ENCODE data around the gene PDPR. TPM values are rescaled to one million over a fixed set of nuclear protein-coding genes. Genes with fewer than 3 reads are reported as not detected.
"Not testable (repeated sequence)": the region's sequence is repeated elsewhere in the genome, so short reads cannot be mapped to it uniquely, and the experiment has no call there.

PDPR gene
- total and polyA plus RNA-seq, 2 experiments from 2014 or later, result 6.8 to 16.7 TPM

GRCh38 chr16:70200063-70200462, 85.9 kb downstream of the PDPR start:
- not testable (repeated sequence) for H3K36me3 ChIP-seq (replicated peaks; ENCODE audit: insufficient read depth, low read depth); H3K27me3 ChIP-seq; H4K20me1 ChIP-seq (ENCODE audit: insufficient read depth, poor library complexity, severe bottlenecking); H3K4me2 ChIP-seq; H2AFZ ChIP-seq; DNase-seq (ENCODE audit: low spot score); H3K9me2 ChIP-seq (replicated peaks; ENCODE audit: insufficient read depth); H3K4me3 ChIP-seq; H3K27ac ChIP-seq; H3K4me1 ChIP-seq (ENCODE audit: insufficient read depth); H3K9me3 ChIP-seq (ENCODE audit: low read depth); H3K79me2 ChIP-seq
- WGBS (ENCODE audit: low lambda C conversion rate, missing lambda C conversion rate), result 90% methylated on average over 8 of the region's 8 CpGs

GRCh38 chr16:70203508-70203907, 89.4 kb downstream of the PDPR start:
- not testable (repeated sequence) for H4K20me1 ChIP-seq (ENCODE audit: insufficient read depth, poor library complexity, severe bottlenecking); H3K27me3 ChIP-seq; H2AFZ ChIP-seq; H3K9me3 ChIP-seq (ENCODE audit: low read depth); H3K4me2 ChIP-seq; H3K4me1 ChIP-seq (ENCODE audit: insufficient read depth); H3K79me2 ChIP-seq; H3K27ac ChIP-seq; H3K36me3 ChIP-seq (replicated peaks; ENCODE audit: insufficient read depth, low read depth); DNase-seq (ENCODE audit: low spot score); H3K4me3 ChIP-seq; H3K9me2 ChIP-seq (replicated peaks; ENCODE audit: insufficient read depth)
- 63% methylated on average over 2 of the region's 7 CpGs for WGBS (ENCODE audit: low lambda C conversion rate, missing lambda C conversion rate)

- not testable (repeated sequence) for DNase-seq (ENCODE audit: low spot score); H3K79me2 ChIP-seq; H3K4me3 ChIP-seq; H3K9me2 ChIP-seq (replicated peaks; ENCODE audit: insufficient read depth); H4K20me1 ChIP-seq (ENCODE audit: insufficient read depth, poor library complexity, severe bottlenecking); H3K27ac ChIP-seq; H3K27me3 ChIP-seq; H3K9me3 ChIP-seq (ENCODE audit: low read depth); H3K36me3 ChIP-seq (replicated peaks; ENCODE audit: insufficient read depth, low read depth); H3K4me2 ChIP-seq; H3K4me1 ChIP-seq (ENCODE audit: insufficient read depth); H2AFZ ChIP-seq
- 97% methylated on average over 22 of the region's 29 CpGs for WGBS (ENCODE audit: low lambda C conversion rate, missing lambda C conversion rate)
Observed at GRCh38 chr16:70204010-70204409, 89.9 kb downstream of the PDPR start.

GRCh38 chr16:70204668-70205405, 90.7 kb downstream of the PDPR start:
- H3K4me3 ChIP-seq; H3K9me2 ChIP-seq (replicated peaks; ENCODE audit: insufficient read depth); H3K4me1 ChIP-seq (ENCODE audit: insufficient read depth); H3K9me3 ChIP-seq (ENCODE audit: low read depth); H3K36me3 ChIP-seq (replicated peaks; ENCODE audit: insufficient read depth, low read depth); H2AFZ ChIP-seq; H3K27me3 ChIP-seq; H3K79me2 ChIP-seq; H3K27ac ChIP-seq; H4K20me1 ChIP-seq (ENCODE audit: insufficient read depth, poor library complexity, severe bottlenecking); DNase-seq (ENCODE audit: low spot score); H3K4me2 ChIP-seq: not testable (repeated sequence)
- WGBS (ENCODE audit: low lambda C conversion rate, missing lambda C conversion rate), result no CpG with 5 or more reads among the region's 46 CpGs

GRCh38 chr16:70206382-70206781, 92.2 kb downstream of the PDPR start:
- not testable (repeated sequence) for H2AFZ ChIP-seq; H3K4me1 ChIP-seq (ENCODE audit: insufficient read depth); H4K20me1 ChIP-seq (ENCODE audit: insufficient read depth, poor library complexity, severe bottlenecking); H3K9me3 ChIP-seq (ENCODE audit: low read depth); H3K27ac ChIP-seq; H3K4me3 ChIP-seq; H3K4me2 ChIP-seq; DNase-seq (ENCODE audit: low spot score); H3K9me2 ChIP-seq (replicated peaks; ENCODE audit: insufficient read depth); H3K79me2 ChIP-seq; H3K36me3 ChIP-seq (replicated peaks; ENCODE audit: insufficient read depth, low read depth); H3K27me3 ChIP-seq
- WGBS (ENCODE audit: low lambda C conversion rate, missing lambda C conversion rate), result 92% methylated on average over 6 of the region's 6 CpGs

Small RNAs within 50 kb of the gene (small RNA-seq; reads per million reads assigned to genes)
- not detected for gene AC009060.2

Other genes starting within 250 kb of the PDPR start
- 1.3 and 1.9 TPM in 2 replicates for gene CLEC18A, start 163.0 kb upstream of the PDPR start, total RNA-seq
- 0.26 and 0.37 TPM in 2 replicates for gene CLEC18A, start 163.0 kb upstream of the PDPR start, polyA plus RNA-seq
- not detected in 2 replicates for gene CLEC18C, start 59.5 kb downstream of the PDPR start, total RNA-seq
- gene CLEC18C, start 59.5 kb downstream of the PDPR start, polyA plus RNA-seq, result not detected in 2 replicates
- gene EXOSC6, start 137.6 kb downstream of the PDPR start, total RNA-seq, result 24.7 and 28.7 TPM in 2 replicates
- 20.8 and 21.4 TPM in 2 replicates for gene EXOSC6, start 137.6 kb downstream of the PDPR start, polyA plus RNA-seq
- gene AARS1, start 175.2 kb downstream of the PDPR start, total RNA-seq, result 73.8 and 78.6 TPM in 2 replicates
- 71.2 and 79.5 TPM in 2 replicates for gene AARS1, start 175.2 kb downstream of the PDPR start, polyA plus RNA-seq
- gene DDX19B, start 184.9 kb downstream of the PDPR start, total RNA-seq, result 26.6 and 31.6 TPM in 2 replicates
- gene DDX19B, start 184.9 kb downstream of the PDPR start, polyA plus RNA-seq, result 33.8 and 38.7 TPM in 2 replicates
- 49.5 and 55.7 TPM in 2 replicates for gene DDX19A, start 232.6 kb downstream of the PDPR start, total RNA-seq
- gene DDX19A, start 232.6 kb downstream of the PDPR start, polyA plus RNA-seq, result 39.1 and 45.1 TPM in 2 replicates